ENCODE data around the gene CEP57L1. TPM values are rescaled to one million over a fixed set of nuclear protein-coding genes. Genes with fewer than 3 reads are reported as not detected.
"Not testable (repeated sequence)": the region's sequence is repeated elsewhere in the genome, so short reads cannot be mapped to it uniquely, and the experiment has no call there.

The CEP57L1 gene
- total RNA-seq, 2 donors from 2014 or later, result 10.2 to 13.1 TPM

DNA sequence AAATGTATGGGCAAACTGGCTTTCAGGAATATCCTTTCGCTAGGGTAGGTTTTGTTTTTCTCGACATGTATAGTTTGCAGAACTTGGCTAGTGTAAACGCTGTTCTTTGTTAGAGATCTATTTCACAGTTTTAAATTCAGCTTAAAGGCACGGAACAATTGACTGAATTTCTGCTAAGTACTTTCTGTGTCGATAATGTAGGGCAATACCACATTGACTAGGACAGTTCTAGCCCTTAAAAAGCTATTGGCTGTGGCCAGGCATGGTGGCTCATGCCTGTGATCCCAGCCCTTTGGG lies 92.8 kb downstream of the CEP57L1 start:
- H3K4me1 ChIP-seq, result no peaks in the 10 kb centered on the region
- intact Hi-C loops (cut with DNase I), result loop anchor here (5.0 kb wide), 2 partner anchors 49 to 194 kb away; partner anchors contain the start of gene CD164
- TF ChIP-seq, protein P1, sequence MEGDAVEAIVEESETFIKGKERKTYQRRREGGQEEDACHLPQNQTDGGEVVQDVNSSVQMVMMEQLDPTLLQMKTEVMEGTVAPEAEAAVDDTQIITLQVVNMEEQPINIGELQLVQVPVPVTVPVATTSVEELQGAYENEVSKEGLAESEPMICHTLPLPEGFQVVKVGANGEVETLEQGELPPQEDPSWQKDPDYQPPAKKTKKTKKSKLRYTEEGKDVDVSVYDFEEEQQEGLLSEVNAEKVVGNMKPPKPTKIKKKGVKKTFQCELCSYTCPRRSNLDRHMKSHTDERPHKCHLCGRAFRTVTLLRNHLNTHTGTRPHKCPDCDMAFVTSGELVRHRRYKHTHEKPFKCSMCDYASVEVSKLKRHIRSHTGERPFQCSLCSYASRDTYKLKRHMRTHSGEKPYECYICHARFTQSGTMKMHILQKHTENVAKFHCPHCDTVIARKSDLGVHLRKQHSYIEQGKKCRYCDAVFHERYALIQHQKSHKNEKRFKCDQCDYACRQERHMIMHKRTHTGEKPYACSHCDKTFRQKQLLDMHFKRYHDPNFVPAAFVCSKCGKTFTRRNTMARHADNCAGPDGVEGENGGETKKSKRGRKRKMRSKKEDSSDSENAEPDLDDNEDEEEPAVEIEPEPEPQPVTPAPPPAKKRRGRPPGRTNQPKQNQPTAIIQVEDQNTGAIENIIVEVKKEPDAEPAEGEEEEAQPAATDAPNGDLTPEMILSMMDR (IDR thresholded peaks at IDR 0.05), result no peak
- H3K27ac ChIP-seq, result no peak overlapping the region
- H3K4me3 ChIP-seq, result no peak overlapping the region
- no peaks in the 10 kb centered on the region for H3K9me3 ChIP-seq
- DNase-seq, result no peak
- no peak overlapping the region for H3K9ac ChIP-seq (ENCODE audit: low read depth in 2 of 2, low read length in 2 of 2)
- no peaks in the 10 kb centered on the region for H3K27me3 ChIP-seq
- H3K36me3 ChIP-seq, result no peaks in the 10 kb centered on the region

DNA sequence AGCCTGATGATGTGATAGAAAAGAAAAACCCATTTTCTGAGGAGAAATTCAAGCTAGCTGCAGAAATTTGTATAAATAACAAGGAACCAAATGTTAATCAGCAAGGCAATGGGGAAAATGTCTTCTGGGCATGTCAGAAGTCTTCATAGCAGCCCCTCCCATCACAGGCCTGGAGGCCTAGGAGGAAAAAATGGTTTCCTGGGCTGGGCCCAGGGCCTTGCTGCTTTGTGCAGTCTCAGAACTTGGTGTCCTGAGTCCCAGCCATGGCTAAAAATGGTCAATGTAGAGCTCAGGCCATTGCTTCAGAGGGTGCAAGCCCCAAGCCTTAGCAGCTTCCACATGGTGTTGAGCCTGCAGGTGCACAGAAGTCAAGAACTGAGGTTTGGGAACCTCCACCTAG lies 96.1 kb downstream of the CEP57L1 start:
- H3K9ac ChIP-seq (ENCODE audit: low read depth in 2 of 2, low read length in 2 of 2); H3K36me3 ChIP-seq; H3K9me3 ChIP-seq; H3K27ac ChIP-seq; intact Hi-C loops (cut with DNase I); DNase-seq; H3K27me3 ChIP-seq; H3K4me1 ChIP-seq; H3K4me3 ChIP-seq: not testable (repeated sequence)

DNA sequence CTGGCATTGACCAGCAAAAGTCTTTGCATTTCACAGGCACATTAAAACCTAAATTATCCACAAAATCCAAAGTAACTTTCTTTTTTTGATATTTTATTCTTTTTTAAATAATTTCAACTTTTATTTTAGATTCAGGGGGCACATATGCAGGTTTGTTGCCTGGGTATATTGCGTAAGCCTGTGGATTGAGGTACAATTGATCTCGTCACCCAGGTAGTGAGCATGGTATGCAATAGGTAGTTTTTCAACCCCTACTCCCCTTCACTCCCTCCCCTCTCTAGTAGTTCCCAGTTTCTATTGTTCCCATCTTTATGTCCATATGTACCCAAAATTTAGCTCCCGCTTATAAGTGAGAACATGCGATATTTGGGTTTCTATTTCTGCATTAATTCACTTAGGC lies 97.6 kb downstream of the CEP57L1 start:
- H3K9ac ChIP-seq (ENCODE audit: low read depth in 2 of 2, low read length in 2 of 2), result no peak overlapping the region
- H3K4me3 ChIP-seq, result no peak overlapping the region
- TF ChIP-seq, protein P1 (IDR thresholded peaks at IDR 0.05), result no peak
- H3K9me3 ChIP-seq, result no peaks in the 10 kb centered on the region
- no peak overlapping the region for H3K27ac ChIP-seq
- H3K27me3 ChIP-seq, result no peaks in the 10 kb centered on the region
- no peaks in the 10 kb centered on the region for H3K36me3 ChIP-seq
- intact Hi-C loops (cut with DNase I), result no loop called here
- no peak for DNase-seq
- H3K4me1 ChIP-seq, result no peaks in the 10 kb centered on the region

DNA sequence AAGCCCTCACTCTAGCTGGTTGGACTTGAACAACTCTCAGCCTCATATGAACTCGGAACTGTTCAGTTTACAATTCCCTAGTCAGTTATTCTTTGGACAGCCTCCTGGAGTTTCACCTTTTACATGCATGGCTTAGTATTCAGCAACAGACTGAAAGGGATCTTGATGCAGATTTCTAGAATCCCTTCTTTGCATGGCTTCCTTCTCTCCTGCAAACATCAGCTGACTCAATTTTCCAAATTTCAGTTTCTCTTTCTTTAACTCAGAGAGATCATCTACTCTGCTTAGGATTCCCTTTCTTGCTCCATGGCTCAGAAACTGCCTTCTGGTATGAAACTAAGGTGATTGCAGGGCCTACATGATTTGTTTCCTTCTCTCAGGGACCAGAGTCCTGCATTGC lies 99.6 kb downstream of the CEP57L1 start:
- H3K4me1 ChIP-seq, result no peaks in the 10 kb centered on the region
- no peaks in the 10 kb centered on the region for H3K36me3 ChIP-seq
- H3K9me3 ChIP-seq, result no peaks in the 10 kb centered on the region
- H3K27me3 ChIP-seq, result no peaks in the 10 kb centered on the region
- intact Hi-C loops (cut with DNase I), result no loop called here
- H3K4me3 ChIP-seq, result no peak overlapping the region
- TF ChIP-seq, protein P1 (IDR thresholded peaks at IDR 0.05), result no peak
- H3K9ac ChIP-seq (ENCODE audit: low read depth in 2 of 2, low read length in 2 of 2), result peak overlapping the region in 1 of 2 donors; percentile 58
- peak overlapping the region; percentile 82 for H3K27ac ChIP-seq
- no peak for DNase-seq

DNA sequence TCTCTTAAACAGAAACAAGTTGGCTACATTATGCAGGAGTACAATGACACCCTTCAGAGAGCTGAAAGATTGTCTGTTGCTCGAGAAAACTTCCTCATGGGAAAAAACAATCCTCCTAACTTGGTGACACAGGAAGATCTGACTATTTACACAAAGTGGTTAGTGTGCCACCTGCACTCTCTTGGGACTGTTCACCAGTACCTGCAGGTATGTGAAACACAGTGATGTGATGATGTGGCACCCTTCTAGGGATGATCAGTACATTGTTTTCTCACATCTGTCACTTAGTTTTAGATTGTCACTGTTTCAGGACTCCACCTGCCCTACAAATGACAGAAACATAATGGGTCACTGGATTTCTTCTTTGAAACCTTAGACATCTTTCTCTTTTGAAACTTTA lies 101.8 kb downstream of the CEP57L1 start:
- TF ChIP-seq, protein P1 (IDR thresholded peaks at IDR 0.05), result no peak
- intact Hi-C loops (cut with DNase I), result no loop called here
- DNase-seq, result peak; percentile 41
- H3K9me3 ChIP-seq, result no peaks in the 10 kb centered on the region
- no peaks in the 10 kb centered on the region for H3K4me1 ChIP-seq
- peak overlapping the region in 1 of 2 donors; percentile 3 for H3K9ac ChIP-seq (ENCODE audit: low read depth in 2 of 2, low read length in 2 of 2)
- H3K36me3 ChIP-seq, result no peaks in the 10 kb centered on the region
- H3K27me3 ChIP-seq, result no peaks in the 10 kb centered on the region
- peak overlapping the region; percentile 82 for H3K27ac ChIP-seq
- no peak overlapping the region for H3K4me3 ChIP-seq

DNA sequence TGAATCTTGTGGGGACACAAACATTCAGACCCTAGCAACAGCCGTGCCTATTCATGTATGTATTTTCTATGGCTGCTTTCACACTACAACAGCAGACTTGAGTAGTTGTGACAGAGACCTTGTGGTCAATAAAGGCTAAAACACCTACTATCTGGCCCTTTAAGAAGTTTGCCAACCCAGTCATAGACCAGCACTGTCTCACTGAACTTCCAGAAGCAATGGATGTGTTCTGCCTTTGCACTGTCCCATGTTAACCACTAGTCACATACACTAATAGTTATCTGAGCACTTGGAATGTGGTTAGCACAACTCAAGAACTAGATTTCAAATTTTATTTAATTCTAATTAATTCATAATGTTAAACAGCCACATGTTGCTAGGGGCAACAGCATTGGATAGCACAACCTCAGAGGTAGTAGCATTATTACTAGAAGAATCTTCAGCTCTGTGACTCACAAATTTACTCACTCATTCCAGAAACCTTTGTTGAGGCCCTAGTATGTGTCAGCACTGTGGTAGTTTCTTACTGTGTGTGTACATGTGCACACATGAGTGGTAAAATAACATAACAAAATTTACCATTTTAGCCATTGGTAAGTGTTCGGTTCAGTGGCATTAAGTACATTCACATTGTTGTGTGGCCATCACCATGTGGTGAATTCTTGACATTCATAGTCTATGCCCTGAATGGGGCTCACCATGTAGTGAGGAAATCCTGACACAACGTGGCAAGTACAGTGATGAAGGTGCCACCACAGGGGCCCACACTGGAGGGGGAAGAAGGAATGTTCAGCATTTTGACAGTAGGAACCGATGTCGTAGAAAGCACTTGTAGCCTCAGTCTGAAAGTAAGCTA lies 107.3 kb downstream of the CEP57L1 start:
- DNase-seq, result no peak
- Histone ChIP-seq H3K4me1 (no peaks in the 10 kb centered on the region), H3K27ac (no peak overlapping the region), H3K36me3 (no peaks in the 10 kb centered on the region), H3K9ac (ENCODE audit: low read depth in 2 of 2, low read length in 2 of 2) (no peak overlapping the region), H3K4me3 (no peak overlapping the region), H3K27me3 (no peaks in the 10 kb centered on the region), H3K9me3 (no peaks in the 10 kb centered on the region)
- TF ChIP-seq, protein P1 (IDR thresholded peaks at IDR 0.05), result no peak
- intact Hi-C loops (cut with DNase I), result no loop called here

Measured in colonic mucosa (tissue), 4 donors.